AG04449 (cell line): ENCODE measurements around the gene CITED4.

Source experiments
- CTCF ChIA-PET: fragments of 350-600 bp; formaldehyde crosslinking; extraction: SDS; loops from one replicate; lab custom pipeline; 2021; ENCODE audit warnings: antibody characterized with exemption; lab: Yijun Ruan, JAX
- POLR2A ChIA-PET: fragments of 400-600, 350-600 bp; formaldehyde crosslinking; extraction: SDS; loops from one replicate; lab custom pipeline; 2020; ENCODE audit warnings: antibody characterized with exemption, inconsistent platforms; lab: Yijun Ruan, JAX
- DNase-seq: peaks from one replicate; pipeline ENCODE4 v3.0.0-alpha.2; 2010; ENCODE audit warnings: low read depth, low spot score
- H3K4me3 ChIP-seq: 2 replicates; pipeline ENCODE4 v1.5.1; 2011; ENCODE audit warnings: low read depth, mild to moderate bottlenecking, control low read depth, low read length
- TF ChIP-seq, protein P1 (sequence below): IDR thresholded peaks from one replicate; pipeline ENCODE4 v1.5.1; 2011; ENCODE audit warnings: mild to moderate bottlenecking, moderate library complexity, low read length, control low read depth, inconsistent platforms; ENCODE audit not compliant: insufficient read depth; ENCODE audit errors: missing control alignments

The CITED4 gene

DNA sequence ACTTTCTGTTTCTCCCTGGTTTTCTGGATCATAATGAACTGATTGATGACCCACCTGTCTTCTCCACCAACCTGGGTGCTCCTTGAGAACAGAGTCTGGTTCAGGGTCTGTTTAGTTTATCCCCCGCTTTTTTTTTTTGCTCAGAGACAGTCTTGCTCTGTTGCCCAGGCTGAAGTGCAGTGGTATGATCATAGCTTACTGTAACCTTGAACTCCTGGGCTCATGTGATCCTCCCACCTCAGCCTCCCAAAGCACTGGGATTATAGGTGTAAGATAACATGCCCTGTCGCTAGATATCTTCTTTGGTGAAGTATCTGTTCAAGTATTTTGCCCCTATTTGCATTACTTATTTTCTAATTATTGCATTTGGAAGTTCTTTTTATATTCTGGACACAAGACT is 30.2 kb upstream of the CITED4 start:
- TF ChIP-seq, protein P1, sequence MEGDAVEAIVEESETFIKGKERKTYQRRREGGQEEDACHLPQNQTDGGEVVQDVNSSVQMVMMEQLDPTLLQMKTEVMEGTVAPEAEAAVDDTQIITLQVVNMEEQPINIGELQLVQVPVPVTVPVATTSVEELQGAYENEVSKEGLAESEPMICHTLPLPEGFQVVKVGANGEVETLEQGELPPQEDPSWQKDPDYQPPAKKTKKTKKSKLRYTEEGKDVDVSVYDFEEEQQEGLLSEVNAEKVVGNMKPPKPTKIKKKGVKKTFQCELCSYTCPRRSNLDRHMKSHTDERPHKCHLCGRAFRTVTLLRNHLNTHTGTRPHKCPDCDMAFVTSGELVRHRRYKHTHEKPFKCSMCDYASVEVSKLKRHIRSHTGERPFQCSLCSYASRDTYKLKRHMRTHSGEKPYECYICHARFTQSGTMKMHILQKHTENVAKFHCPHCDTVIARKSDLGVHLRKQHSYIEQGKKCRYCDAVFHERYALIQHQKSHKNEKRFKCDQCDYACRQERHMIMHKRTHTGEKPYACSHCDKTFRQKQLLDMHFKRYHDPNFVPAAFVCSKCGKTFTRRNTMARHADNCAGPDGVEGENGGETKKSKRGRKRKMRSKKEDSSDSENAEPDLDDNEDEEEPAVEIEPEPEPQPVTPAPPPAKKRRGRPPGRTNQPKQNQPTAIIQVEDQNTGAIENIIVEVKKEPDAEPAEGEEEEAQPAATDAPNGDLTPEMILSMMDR, result no peak
- ChIA-PET CTCF (no interaction called here), POLR2A (no interaction called here)
- DNase-seq, result no peak
- no peak overlapping the region for H3K4me3 ChIP-seq

DNA sequence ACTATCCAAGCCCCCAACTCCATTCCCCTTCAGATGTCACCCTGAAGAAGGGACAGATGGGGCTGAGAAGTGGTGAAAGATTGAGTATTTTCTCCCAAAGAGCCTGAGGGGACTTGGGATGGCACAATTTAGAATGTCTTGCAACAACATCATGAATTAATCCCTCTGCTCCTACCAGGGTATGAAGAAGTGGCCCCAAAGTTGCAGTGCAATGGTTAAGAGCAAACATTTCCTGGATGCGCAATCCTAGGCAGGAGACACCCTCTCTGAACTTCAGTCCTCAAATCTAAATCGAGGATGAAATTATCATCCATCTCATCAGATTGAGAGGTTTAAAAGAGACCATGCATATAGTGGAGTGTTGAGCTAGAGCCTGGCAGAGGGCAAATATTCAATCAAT is 28.6 kb upstream of the CITED4 start:
- TF ChIP-seq, protein P1, result no peak
- ChIA-PET POLR2A (no interaction called here), CTCF (interaction anchor here (0.9 to 1.5 kb wide), 3 partner anchors 9 to 59 kb away, joined by 3 read pairs; no protein-coding TSS in a partner anchor)
- DNase-seq, result no peak
- no peak overlapping the region for H3K4me3 ChIP-seq

DNA sequence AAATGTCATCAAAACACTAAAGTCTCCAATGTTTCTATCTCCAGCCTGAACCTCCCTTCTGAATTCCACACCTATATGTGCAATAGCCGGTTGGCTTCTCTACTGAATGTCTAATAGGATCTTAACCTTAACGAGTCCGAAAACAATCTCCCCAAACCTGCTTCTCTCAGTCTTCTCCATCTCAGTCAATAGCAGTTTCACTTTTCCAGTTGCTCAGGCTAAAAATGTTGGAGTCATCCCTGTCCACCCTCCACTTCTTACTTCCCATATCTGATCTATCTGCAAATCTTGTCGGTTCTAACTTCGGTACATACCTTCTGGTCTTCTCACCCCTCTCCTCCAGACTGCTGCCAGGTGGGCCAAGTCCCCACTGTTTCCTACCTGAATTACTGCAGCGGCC is 25.5 kb upstream of the CITED4 start:
- no peak for DNase-seq
- TF ChIP-seq, protein P1, result no peak
- POLR2A ChIA-PET, result no interaction called here
- H3K4me3 ChIP-seq, result no peak overlapping the region
- CTCF ChIA-PET, result interaction anchor here (0.7 to 1.9 kb wide), 4 partner anchors 10 to 65 kb away, joined by 3 to 6 read pairs (median 6); no protein-coding TSS in a partner anchor

DNA sequence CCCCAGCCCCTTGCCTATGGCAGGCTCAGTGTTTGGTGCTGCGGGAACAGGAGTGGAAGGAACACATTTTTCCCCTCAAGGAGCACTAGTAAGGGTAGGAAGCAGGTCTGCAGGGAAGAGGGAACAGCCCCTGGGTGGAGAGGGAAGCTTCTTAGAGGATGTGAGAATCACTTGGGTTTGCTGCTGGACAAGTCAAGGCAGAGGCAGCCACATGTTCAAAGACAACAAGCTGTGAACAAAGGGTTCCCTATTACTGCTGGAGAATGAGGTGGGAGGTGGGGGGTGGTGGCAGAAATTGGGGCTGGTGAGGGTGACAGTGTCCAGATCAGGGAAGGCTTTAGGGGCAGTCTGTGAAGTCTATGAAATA is 24.8 kb upstream of the CITED4 start:
- ChIA-PET POLR2A (no interaction called here), CTCF (interaction anchor here (0.7 to 1.9 kb wide), 3 partner anchors 10 to 64 kb away, joined by 3 to 6 read pairs (median 6); no protein-coding TSS in a partner anchor)
- TF ChIP-seq, protein P1, result no peak
- DNase-seq, result no peak
- H3K4me3 ChIP-seq, result no peak overlapping the region

DNA sequence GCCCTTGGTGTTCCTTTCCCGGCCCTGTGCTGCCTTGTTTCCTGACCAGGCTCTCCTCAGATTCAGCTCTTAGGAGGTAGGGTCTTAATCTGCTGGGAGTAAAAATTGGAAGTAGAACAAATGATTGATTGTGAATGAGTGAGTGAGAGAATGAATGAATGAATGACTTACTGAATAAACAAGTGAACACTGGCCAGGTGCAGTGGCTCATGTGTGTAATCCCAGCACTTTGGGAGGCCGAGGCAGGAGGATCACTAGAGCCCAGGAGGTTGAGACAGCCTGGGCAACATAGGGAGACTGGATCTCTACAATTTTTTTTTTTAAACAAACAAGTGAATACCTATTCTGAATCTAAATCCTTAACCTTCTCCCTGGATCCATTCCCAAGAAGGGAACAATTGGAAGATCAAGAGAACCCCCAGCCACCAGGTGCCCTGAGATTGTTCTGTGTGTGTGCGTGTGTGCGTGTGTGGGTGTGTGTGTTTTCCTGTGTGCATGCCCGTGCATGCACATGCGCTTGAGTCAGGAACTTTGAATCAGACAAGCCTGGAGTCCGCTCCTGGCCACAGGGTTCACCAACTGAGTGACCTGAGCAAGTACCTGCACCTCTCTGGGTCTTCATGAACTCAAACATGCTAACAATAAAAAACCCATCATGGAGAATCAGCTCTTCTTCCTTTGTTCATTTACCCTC is 24.3 kb upstream of the CITED4 start:
- DNase-seq, result no peak
- TF ChIP-seq, protein P1, result no peak
- ChIA-PET POLR2A (no interaction called here), CTCF (interaction anchor here (1.8 to 1.9 kb wide), 2 partner anchors 37 to 65 kb away, joined by 6 read pairs; no protein-coding TSS in a partner anchor)
- H3K4me3 ChIP-seq, result no peak overlapping the region

DNA sequence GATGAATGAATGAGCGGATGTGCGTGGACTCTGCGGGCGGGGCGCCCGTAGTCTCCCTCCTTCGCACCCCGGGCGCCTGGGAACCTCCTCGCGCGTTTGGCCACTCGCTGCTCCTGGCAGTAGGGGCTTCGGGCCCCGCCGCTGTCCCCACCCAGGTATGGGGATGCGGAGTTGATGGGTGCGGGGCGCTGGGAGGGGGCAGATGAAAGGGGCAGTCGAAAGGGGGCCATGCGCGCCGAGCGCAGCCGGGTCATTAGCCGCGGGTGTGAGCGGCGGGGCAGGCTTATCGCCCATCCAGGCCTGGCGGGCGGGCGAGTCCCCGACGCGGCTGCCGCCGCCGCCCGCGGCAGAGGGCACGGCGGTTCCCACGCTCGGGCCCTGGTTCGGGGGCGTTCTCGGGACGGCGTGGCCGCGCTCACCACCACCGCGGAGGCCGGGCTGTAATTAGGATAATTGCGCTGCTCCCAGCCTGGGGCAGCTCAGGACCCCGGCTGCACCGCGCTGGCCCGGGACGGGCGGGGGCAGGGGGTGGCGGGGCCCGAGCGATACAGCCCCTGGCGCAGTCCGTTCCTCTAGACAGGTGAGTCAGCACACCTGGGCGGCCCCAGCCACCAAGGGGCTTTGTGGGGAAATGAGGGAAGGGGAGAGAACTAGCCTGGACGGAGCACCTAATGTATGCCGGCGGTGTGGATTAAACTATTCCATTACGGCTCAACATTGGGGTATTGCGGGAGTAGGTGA is 22.1 kb upstream of the CITED4 start:
- POLR2A ChIA-PET, result no interaction called here
- CTCF ChIA-PET, result no interaction called here
- TF ChIP-seq, protein P1, result no peak
- no peak for DNase-seq
- H3K4me3 ChIP-seq, result peak overlapping the region; percentile 23
